Stimulated activated CD8-positive, alpha-beta memory T cell treated with anti-CD3 and anti-CD28 coated beads, Interleukin-4, amount 100 ng/mL, for 48 hours (primary cell): Measurements from ENCODE around the gene CCDC27.
"Not testable (repeated sequence)": the region's sequence is repeated elsewhere in the genome, so short reads cannot be mapped to it uniquely, and the experiment has no call there.

Source experiments
- DNase-seq: peaks from one replicate; pipeline ENCODE4 v3.0.0-alpha.2; 2020

Gene CCDC27

DNA sequence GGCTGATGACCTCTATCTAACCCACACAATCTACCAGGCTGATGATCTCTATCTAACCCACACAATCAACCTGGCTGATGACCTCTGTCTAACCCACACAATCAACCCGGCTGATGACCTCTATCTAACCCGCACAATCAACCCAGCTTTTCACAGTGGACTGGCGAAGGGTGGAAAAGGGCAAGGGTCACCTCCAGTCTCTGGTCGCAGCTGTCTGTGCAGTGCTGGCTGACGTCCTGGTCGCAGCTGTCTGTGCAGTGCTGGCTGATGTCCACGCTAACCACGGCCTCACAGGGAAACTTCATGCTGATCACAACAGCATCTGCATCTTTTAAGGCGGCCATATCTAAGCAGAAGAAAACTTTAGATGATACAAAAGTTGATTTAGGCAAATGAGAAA, 12.2 kb upstream of the CCDC27 start:
- DNase-seq = no peak

- no peak for DNase-seq
Observed at GRCh38 chr1:3740752-3741151, 11.5 kb upstream of the CCDC27 start.

DNA sequence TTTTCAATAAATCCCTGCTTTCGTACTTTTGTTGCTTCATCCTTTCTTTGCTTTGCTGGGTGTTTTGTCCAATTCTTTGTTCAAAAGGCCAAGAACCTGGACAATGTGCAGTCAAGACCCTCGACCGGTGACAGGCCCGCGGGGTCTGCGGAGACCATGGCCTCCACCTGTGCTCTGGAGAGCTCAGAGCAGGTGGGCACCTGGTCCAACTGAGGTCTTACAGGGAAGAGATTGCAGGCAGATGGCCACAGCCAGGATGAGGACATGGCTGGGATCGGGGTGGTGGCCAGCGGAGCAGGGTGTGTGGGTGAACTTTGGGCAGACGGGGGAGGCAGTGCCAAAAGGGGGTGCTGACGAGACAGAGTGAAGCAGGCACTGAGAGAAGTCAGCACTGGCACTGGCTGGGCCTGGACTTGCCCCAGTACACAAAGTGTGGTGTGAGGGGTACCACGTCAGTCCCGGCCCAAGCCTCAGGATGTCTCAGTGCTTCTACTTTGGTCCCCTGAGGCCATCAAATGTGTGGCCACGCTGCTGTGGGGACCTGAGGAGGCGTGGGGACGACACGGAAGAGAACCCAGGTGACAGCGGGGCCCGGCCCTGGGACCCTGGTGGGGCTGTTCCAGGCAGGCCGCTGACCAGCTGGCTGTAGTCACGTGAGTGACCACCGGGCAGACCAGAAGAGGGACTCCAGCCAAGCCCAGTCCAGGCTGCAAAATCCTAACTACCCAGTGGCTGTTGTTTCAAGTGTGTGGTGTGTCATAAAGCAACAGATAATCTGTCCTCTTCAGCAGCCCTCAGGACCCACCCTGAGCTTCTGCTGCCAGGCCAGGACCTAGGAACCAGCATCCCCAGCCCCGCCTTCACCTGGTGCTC, 10.4 kb upstream of the CCDC27 start:
- DNase-seq = no peak

DNA sequence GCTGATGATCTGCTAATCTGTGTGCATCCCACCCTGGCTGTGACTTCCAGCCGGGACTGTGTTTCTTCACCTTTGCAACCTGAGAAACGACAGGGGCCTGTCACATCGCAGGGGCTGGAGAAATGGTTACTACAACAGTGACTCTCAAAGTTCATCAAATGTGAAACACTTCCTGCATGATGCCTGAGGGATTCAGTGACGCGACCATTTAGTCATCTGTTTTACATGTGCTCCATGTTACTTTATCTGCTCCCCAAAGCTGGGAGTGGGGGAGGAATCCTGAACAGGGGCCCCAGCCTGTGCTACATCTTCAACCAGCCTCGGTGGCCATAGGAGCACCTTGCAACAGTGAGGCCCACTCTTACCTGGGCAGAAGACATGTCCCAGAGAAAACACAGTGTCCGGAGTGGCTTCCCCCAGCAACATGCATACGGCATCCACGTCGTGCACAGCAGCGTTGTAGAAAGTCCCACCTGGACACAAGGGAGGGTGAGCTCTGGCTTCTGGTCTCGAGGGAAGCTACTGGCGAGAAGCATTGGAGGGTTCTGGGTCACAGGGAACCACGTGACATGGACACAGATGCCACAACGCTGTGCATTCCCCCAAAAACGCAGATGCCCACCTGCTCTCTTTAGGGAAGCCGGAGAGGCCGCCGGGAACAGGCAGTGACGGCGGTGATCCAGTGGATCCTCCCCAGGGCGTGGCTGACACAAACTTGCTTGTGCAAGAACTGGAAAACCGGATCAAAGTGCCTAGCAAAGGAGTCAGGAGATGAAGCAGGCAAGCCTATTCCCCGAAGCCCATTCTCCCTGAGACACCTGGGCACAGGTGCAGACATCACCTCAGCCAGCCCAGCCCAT, 9.6 kb upstream of the CCDC27 start:
- DNase-seq = no peak

DNA sequence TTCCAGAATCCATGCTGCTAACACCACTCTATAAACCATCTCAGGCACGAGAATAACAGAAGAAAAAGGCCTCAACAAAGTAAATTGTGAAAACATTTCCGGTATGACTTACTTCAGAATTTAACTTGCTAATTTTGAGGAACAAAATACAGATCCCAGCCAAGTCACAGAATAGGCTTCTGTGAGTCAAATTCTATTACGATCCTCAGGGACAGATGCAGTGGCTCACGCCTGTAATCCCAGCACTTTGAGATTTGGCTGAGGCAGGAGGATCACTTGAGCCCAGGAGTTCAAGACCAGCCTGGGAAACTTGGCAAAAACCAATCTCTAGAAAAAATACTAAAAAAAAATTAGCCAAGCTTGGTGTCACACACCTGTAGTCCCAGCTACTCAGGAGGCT, 8.8 kb upstream of the CCDC27 start:
- no peak for DNase-seq

- no peak for DNase-seq
Observed at GRCh38 chr1:3743826-3744225, 8.4 kb upstream of the CCDC27 start.

DNA sequence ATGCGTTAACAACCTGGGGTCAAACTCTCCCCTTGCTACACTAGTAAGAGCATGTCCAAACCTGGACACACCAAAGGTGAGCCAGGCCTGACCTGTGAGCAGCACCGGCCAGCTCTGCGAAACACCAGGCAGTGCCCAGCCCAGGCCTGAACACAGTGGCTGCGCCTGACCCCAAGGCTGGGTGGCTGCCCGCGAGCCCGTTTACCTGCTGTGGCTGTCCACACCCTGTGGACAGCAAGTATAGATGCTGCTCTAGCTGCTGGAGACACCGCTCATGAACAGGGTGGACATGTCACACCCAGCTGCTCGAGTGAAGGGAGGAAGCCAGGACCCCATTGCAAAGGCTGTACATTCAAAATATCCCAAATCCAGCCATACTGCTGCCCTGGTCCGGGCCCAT, 7.6 kb upstream of the CCDC27 start:
- no peak for DNase-seq

DNA sequence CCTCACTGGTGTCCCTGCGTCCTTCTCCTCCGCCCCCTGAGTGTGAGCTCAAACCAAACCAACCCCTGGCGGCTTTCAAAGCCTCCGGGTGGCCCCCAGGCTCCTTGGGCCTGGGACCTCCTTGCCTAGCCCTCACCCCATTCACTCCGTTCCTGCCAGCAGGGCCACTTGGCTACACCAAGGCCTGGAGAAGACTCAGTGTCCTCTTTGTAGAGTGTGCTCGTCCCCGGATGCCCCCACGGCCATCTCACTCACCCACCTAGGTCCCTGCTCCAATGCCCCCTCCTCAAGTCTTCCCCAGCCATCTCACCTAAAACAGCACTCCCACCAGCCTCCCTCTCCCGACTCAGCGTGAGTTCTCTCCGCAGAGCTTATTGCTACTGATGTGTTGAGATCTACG, 7.2 kb upstream of the CCDC27 start:
- no peak for DNase-seq

DNA sequence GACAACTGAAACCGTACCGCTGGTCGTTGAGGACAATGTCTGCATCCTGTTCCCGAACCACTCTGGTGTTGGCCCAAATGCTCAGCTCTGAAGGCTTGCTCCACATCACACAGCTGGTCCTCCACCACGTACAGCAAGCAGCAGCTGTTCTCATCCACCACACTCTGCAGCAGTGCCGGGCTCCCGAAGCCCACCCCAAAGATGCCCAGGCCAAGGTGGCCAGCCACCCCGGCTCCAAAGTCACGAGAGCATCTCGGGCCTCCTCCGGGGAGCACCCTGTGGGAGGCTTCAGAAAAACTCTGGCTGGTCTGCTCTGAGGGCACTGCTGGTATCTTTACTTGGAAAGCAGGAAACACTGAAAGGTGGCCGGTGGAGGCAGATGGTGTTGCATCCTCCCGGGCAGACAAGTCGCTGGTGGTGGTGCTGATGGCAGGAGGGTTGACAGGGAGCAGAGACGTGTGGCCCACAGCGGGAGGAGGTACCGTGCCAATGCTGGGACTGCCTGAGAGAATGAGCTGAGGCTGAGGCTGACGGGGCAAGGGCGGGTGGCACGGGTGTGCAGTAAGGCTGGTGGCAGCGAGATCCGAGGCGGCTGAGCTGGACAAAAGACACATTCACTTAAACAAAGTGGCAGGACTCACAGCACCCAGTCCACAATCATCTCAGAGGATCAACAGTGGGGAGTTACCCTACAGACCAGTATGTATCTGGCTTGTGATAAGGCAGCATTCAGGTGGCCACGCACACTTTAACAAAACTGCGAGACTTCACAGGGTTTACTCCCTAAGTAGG, 6.5 kb upstream of the CCDC27 start:
- no peak for DNase-seq

DNA sequence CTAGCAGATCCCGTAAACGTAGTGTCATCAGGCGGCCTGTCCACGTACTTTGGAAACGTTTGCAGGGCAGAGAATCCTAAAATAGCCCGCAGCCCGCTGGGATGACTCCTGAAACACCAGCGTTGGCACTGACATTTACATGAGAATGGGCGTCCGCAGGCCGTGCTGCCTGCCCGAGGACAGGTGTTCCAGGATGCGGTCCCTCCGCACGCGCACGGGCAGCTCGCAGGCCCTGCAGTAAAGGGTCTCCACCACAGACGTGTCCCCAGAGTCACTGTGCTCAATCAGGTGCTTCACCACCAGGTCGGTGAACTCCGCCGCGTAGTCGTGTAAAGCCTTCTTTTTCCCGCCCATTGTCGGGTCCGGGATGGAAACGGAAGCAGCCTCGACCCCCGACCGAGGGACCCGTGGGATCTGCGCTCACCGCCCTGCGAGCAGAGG, 5.8 kb upstream of the CCDC27 start:
- DNase-seq = no peak

GRCh38 chr1:3746830-3747521, 5.3 kb upstream of the CCDC27 start:
- DNase-seq = peak; percentile 94

GRCh38 chr1:3747522-3747848, 4.8 kb upstream of the CCDC27 start:
- DNase-seq = no peak

- no peak for DNase-seq
Observed at GRCh38 chr1:3747903-3748302, 4.3 kb upstream of the CCDC27 start.

DNA sequence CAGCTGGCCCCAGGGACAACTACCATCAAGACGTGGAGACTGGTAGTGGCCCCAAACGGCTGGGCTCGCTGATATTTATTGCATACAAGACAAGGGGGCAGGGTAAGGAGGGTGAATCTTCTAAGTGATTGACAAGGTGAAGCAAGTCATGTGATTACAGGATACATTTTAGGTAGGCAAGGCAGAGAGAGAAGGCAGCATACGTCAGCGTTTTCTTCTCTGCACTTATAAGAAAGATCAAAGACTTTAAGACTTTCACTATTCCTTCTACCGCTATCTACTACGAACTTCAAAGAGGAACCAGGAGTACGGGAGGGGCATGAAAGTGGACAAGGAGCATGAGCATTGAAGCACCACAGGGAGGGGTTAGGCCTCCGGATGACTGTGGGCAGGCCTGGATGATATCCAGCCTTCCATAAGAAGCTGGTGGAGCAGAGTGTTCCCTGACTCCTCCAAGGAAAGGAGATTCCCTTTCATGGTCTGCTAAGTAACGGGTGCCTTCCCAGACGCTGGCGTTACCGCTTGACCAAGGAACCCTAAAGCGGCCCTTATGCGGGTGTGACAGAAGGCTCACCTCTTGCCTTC, 3.8 kb upstream of the CCDC27 start:
- not testable (repeated sequence) for DNase-seq

GRCh38 chr1:3749512-3749911, 2.7 kb upstream of the CCDC27 start:
- no peak for DNase-seq

DNA sequence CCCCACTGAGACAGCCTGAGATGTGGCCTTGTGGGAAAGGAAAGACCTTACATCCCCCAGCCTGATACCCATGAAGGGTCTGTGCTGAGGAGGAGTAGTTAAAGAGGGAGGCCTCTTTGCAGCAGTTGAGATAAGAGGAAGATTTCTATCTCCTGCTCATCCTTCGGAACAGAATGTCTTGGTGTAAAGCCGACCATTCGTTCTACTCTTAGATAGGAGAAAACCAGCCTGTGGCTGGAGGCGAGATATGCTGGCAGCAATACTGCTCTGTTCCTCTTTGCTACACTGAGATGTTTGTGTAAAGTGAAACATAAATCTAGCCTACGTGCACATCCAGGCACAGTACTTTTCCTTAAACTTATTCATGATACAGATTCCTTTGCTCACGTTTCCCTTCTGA, 1.5 kb upstream of the CCDC27 start:
- no peak for DNase-seq

- no peak for DNase-seq
Observed at GRCh38 chr1:3753656-3754454, 1.6 kb downstream of the CCDC27 start.

DNA sequence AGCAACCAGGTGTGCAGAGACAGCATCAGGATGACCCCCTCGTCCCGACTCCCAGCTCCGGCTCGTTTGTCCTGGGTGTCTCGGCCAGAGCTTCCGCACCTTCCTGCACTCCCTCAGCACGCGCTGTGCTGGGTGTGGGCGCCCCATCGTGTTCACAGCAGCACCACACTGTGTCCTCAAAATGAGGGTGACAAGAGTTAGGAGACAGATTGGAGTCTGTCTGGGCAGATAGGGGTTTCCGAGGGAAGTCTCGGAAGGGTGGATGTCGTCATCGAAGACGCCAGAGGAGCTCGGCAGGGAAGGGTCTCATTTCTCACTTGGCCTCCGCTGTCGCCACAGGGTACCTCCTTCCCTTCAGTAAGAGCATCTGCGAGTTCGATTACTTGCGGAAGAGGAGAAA, 4.1 kb downstream of the CCDC27 start:
- no peak for DNase-seq

- no peak for DNase-seq
Observed at GRCh38 chr1:3759164-3759563, 6.9 kb downstream of the CCDC27 start.

- DNase-seq = no peak
Observed at GRCh38 chr1:3759796-3760195, 7.5 kb downstream of the CCDC27 start.

- DNase-seq = no peak
Observed at GRCh38 chr1:3761296-3762010, 9.2 kb downstream of the CCDC27 start.
